NOMO-1 (cell line): ENCODE data around the gene NXN.
"Not testable (repeated sequence)": the region's sequence is repeated elsewhere in the genome, so short reads cannot be mapped to it uniquely, and the experiment has no call there.

Experiments
- DNase-seq, 2 experiments: peaks; one replicate each; lab custom pipeline; 2025; ENCODE audit not compliant: unreplicated experiment in 2 of 2; lab: John Stamatoyannopoulos, UW

The NXN gene

DNA sequence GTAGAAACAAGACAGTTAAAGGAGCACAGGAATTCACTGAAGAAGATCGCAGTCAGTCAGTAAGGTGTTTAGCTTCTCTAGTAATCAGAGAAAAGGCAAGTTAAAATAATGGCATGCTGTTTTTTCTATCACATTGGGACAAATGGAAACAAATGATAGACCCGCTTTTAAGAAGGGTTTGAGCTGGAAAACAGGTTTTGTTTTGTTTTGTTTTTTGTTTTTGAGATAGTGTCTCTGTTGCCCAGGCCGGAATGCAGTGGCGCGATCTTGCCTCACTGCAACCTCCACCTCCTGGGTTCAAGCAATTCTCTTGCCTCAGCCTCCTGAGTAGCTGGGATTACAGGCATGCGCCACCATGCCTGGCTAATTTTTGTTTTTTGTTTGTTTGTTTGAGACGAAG lies 193.7 kb downstream of the NXN start:
- DNase-seq, result not testable (repeated sequence)

- DNase-seq, result no peak
Measured at GRCh38 chr17:784143-784542, 195.4 kb downstream of the NXN start.

DNA sequence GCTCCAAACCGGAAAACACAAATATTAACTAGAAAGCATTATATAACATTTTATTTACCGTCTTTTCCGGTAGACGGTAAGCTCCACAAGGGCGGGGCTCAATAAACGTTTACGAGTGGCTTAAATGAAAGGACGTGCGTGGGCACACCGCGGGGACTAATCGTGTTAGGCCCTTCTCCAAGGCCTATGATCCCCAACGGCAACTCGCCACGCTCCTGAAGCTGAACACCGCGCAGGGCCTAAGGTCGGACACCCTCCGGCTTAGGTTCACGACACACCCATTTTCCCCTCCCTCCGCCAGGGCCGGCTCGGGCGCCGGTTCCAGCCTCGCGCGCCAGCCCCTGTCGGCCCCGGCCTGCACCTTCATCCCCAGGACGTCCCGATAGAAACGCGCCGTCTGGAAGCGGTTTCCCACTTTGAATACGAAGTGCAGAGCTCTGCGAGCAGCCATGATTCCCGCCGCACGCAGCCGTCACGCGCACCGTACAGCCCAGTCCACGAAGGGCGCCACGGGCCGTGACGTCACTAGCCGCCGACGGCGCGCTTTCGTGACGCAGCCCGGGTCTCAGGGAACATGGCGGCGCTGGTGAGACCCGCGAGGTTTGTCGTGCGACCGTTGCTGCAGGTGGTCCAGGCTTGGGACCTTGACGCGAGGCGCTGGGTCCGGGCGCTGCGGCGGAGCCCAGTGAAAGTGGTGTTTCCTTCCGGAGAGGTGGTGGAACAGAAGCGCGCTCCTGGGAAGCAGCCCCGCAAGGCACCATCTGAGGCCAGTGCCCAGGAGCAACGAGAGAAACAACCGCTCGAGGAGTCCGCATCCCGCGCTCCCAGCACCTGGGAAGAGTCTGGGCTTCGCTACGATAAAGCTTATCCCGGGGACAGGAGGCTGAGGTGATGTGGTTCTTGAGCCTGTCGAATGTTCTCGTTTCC lies 197.5 kb downstream of the NXN start, which contains the start of the genes GLOD4 and MRM3:
Gene GLOD4 (minus strand): TSS at position 476 of the 927 bp plus-strand sequence. CDS start 25 bp downstream, at position 451.
Gene MRM3 (plus strand): TSS at position 549 of the 927 bp plus-strand sequence. CDS start 26 bp downstream, at position 575.
- peak; percentile 76 to 77 for DNase-seq

DNA sequence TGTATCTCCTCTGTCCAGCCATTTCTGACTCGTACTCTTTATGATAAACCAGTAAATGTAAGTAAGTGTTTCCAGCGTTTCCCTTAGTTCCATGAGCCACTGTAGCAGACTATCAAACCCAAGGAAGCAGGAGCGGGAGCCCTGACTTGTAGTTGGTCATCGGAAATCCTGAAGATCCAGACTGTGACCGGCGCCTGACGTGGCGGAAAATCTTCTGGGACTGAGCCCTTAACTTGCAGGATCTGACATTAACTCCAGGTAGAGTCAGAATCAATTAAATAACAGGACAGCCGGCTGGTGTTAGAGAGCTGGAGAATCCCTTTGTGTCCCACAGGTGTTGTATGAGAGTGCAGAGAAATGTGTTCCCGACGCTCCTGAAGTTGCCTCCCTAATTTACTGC lies 201.5 kb downstream of the NXN start:
- DNase-seq, result no peak

- no peak for DNase-seq
Measured at GRCh38 chr17:774313-774584, 205.3 kb downstream of the NXN start.

GRCh38 chr17:773467-774312 lies 205.9 kb downstream of the NXN start:
- DNase-seq, result no peak

DNA sequence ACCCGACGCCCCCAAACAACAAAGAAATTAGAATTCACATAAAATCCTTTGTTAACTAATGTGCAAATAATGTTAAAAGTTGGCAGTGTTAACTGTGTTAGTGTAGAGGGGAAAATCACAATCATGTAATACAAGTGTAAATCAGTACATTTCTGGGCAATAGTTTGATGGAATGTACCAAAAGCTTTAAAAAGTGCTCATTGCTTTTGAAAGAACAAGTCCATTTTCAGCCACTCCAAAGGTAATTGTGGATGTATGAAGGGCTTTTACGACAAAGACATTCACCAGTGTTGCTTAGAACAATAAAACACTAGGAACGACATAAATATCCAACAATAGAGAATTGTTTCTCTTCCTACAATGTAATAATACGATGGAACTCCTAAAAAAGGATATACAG lies 206.6 kb downstream of the NXN start:
- no peak for DNase-seq

DNA sequence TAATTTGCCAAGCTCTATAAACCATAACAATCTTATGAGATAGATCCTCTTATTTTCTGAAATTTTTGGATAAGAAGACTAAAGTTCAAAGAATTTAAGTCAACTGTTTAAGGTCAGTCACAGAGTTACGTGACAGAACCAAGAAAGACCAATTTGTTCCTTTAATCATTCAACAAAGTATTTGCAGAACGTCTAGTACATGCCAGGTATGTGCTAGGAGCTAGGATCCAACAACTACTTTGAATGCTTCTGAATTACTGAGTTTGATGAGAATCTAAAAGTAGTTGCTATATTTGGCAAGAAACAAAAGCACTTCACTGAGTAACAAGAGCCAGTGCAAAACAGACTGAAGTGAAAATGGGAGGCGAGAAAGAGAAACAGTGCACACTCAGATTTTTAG lies 212.5 kb downstream of the NXN start:
- no peak for DNase-seq

GRCh38 chr17:760371-760770 lies 219.2 kb downstream of the NXN start:
- DNase-seq, result no peak

DNA sequence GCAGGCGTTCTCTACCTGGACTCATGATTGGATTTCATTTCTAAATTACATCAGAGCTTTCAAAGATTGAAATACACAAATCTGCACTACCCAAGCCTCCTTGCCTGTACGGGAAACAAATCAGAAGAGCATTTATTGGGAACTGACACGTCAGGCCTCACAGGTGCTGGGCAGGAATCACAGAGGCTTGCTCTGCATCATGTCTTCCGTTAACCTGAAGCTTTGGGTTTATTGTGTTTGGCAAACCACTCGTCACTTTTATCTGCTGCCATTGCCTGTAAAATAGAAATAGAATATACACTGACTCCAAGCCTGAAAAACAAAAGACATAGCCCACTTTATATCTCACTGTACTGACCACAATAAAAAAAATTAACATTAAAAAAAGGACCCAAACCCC lies 219.6 kb downstream of the NXN start:
- DNase-seq, result no peak

GRCh38 chr17:756010-756567 lies 223.5 kb downstream of the NXN start:
- DNase-seq, result not testable (repeated sequence)

DNA sequence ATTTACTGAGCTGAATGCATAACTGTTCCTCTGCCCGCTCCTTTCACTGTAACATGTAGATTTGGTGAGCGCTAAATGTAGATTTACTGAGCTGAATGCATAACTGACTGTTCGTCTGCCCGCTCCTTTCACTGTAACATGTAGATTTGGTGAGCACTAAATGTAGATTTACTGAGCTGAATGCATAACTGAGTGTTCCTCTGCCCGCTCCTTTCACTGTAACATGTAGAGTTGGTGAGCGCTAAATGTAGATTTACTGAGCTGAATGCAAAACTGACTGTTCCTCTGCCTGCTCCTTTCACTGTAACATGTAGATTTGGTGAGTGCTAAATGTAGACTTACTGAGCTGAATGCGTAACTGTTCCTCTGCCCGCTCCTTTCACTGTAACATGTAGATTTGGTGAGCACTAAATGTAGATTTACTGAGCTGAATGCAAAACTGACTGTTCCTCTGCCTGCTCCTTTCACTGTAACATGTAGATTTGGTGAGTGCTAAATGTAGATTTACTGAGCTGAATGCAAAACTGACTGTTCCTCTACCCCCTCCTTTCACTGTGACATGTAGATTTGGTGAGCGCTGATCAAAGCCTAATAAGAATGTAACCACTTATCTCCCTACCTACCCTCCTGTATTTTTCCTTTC lies 224.1 kb downstream of the NXN start:
- DNase-seq, result not testable (repeated sequence)

GRCh38 chr17:753418-753817 lies 226.2 kb downstream of the NXN start:
- DNase-seq, result no peak

GRCh38 chr17:752620-753219 lies 226.9 kb downstream of the NXN start:
- DNase-seq, result peak in 1 of 2 experiments; percentile 7

DNA sequence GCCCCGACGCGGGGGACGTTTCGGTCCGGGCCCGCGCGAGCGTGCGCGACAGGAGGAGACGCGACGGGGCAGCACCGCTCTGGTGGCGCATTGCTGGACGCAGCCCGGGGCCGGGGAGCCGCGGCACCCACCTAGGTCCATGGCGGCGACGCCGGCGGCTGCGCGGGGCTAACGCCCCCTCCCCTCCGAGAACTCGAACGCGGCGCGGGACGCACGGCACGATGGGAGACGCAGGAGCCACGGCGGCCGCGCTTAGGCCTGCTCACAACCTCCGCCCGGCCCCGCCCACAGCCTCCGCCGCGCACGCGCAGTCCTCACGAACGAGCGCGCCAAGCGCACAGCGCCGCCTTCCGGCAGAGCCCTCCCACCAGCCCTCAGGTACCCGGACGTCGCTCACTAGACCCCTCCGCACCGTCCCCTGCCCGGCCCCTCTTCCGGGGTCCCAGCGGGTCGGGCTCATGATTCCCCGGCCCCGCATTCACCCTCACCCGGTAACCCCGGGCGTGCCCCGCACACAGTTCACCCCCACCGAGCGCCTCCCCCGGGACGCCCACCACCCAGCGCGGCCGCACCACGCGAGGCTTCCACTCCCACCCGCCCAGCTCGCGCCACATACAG lies 227.5 kb downstream of the NXN start, which contains the start of gene GEMIN4:
Gene GEMIN4 (minus strand): TSS at position 263 of the 618 bp plus-strand sequence. CDS start 122 bp downstream, at position 141.
- DNase-seq, result peak; percentile 80 to 84

- peak; percentile 56 to 64 for DNase-seq
Measured at GRCh38 chr17:751269-752001, 228.1 kb downstream of the NXN start.

GRCh38 chr17:750431-751037 lies 229.0 kb downstream of the NXN start:
- DNase-seq, result no peak

DNA sequence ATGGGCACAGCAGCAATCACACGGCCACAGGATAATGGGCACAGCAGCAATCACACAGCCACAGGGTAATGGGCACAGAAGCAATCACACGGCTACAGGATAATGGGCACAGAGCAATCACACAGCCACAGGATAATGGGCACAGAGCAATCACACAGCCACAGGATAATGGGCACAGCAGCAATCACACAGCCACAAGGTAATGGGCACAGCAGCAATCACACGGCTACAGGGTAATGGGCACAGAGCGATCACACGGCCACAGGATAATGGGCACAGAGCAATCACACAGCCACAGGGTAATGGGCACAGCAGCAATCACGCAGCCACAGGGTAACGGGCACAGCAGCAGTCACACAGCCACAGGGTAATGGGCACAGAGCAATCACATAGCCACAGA lies 230.2 kb downstream of the NXN start:
- DNase-seq, result not testable (repeated sequence)
